ENCODE results near the gene ETDB.
A peak's percentile ranks its signal among the peaks of the same experiment; 100 is the strongest.
"Not testable (repeated sequence)": the region's sequence is repeated elsewhere in the genome, so short reads cannot be mapped to it uniquely, and the experiment has no call there.

The ETDB gene

GRCh38 chrX:135120056-135120576 lies at the start of gene ETDB:
Gene ETDB, minus strand, starts transcription at chrX:135120526. Its CDS starts 1,265 bp downstream, at chrX:135119261.
- not testable (repeated sequence) for DNase-seq

GRCh38 chrX:135169534-135169933 lies 49.2 kb upstream of the ETDB start:
- DNase-seq, result not testable (repeated sequence)

- no peak for DNase-seq
These were observed 48.2 kb upstream of the ETDB start for GRCh38 chrX:135168486-135168885.

GRCh38 chrX:135154688-135155087 lies 34.4 kb upstream of the ETDB start:
- DNase-seq, result not testable (repeated sequence)

- DNase-seq, result not testable (repeated sequence)
These were observed 5.8 kb upstream of the ETDB start for GRCh38 chrX:135126145-135126544.

GRCh38 chrX:135116064-135116463 lies 4.3 kb downstream of the ETDB start:
- DNase-seq, result not testable (repeated sequence)

GRCh38 chrX:135114392-135114791 lies 5.9 kb downstream of the ETDB start:
- DNase-seq, result peak; percentile 22

GRCh38 chrX:135112743-135113142 lies 7.6 kb downstream of the ETDB start:
- no peak for DNase-seq

GRCh38 chrX:135112096-135112729 lies 8.1 kb downstream of the ETDB start:
- peak; percentile 22 for DNase-seq

- no peak for DNase-seq
These were observed 10.8 kb downstream of the ETDB start for GRCh38 chrX:135109554-135109953.

- no peak for DNase-seq
These were observed 20.9 kb downstream of the ETDB start for GRCh38 chrX:135099493-135099783.

GRCh38 chrX:135097196-135097744 lies 23.1 kb downstream of the ETDB start:
- not testable (repeated sequence) for DNase-seq

- no peak for DNase-seq
These were observed 24.6 kb downstream of the ETDB start for GRCh38 chrX:135095715-135096114.

GRCh38 chrX:135094726-135095125 lies 25.6 kb downstream of the ETDB start:
- DNase-seq, result no peak

- no peak for DNase-seq
These were observed 31.2 kb downstream of the ETDB start for GRCh38 chrX:135089126-135089525.

- DNase-seq, result peak; percentile 7
These were observed 32.5 kb downstream of the ETDB start for GRCh38 chrX:135087867-135088266.

GRCh38 chrX:135086197-135086854 lies 34.0 kb downstream of the ETDB start:
- peak; percentile 65 for DNase-seq

- DNase-seq, result no peak
These were observed 38.5 kb downstream of the ETDB start for GRCh38 chrX:135081693-135082404.

Measured in RPMI8226 (cell line).